Neural cell (in vitro differentiated cells): Measurements from ENCODE around the gene ERBB4.

Experiments
- CTCF ChIP-seq: fragments of 450-650 bp; IDR thresholded peaks from 2 replicates; pipeline ENCODE4 v1.5.1; 2014; ENCODE audit warnings: antibody characterized with exemption, mild to moderate bottlenecking, moderate library complexity; ENCODE audit not compliant: poor library complexity, severe bottlenecking
- EP300 ChIP-seq: fragments of 450-650 bp; conservative IDR thresholded peaks from 2 replicates; pipeline ENCODE4 v1.6.1; 2014; ENCODE audit warnings: antibody characterized with exemption, mild to moderate bottlenecking, moderate library complexity; ENCODE audit not compliant: poor library complexity, severe bottlenecking
- EZH2 ChIP-seq: fragments of 200-600, 300-800 bp; shearing (Covaris generic), sonication (generic); IDR thresholded peaks from 2 replicates; pipeline ENCODE4 v1.6.1; 2014; ENCODE audit warnings: antibody characterized with exemption, low read length, borderline replicate concordance, mild to moderate bottlenecking; ENCODE audit not compliant: insufficient read depth, poor library complexity, severe bottlenecking
- MXI1 ChIP-seq: fragments of 450-650 bp; conservative IDR thresholded peaks from 2 replicates; pipeline ENCODE4 v1.6.1; 2014; ENCODE audit warnings: antibody characterized with exemption, mild to moderate bottlenecking; ENCODE audit not compliant: poor library complexity, severe bottlenecking
- POLR2AphosphoS5 ChIP-seq: IDR thresholded peaks from 2 replicates; pipeline ENCODE4 v1.6.1; 2012
- RAD21 ChIP-seq: fragments of 450-650 bp; conservative IDR thresholded peaks from 2 replicates; pipeline ENCODE4 v1.6.1; 2014; ENCODE audit warnings: antibody characterized with exemption, mild to moderate bottlenecking, moderate library complexity
- TAF1 ChIP-seq: IDR thresholded peaks from 2 replicates; pipeline ENCODE4 v1.6.1; 2012; ENCODE audit warnings: low read depth

DNA sequence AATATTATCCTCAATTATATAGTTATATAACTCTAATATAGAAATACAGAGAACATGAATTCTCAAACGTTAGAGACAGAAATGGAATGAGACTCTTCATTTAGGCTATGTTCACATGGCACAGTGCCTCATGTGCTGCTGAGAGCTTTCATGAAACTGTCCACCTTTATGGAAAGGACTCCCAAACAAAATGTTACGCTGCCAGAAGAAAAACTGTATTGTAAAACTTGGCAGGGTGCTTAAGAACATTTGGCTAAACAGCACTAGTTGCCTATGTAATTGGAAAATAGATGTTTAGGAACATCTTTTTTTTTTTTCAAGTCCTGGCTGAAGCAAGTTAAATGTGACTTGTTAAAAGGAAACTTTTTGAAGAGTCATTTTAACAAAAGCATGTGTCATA, 396.0 kb downstream of the ERBB4 start:
- TF ChIP-seq EP300 (no peak), CTCF (no peak), POLR2AphosphoS5 (no peak), TAF1 (no peak), EZH2 (no peak), MXI1 (no peak), RAD21 (no peak)
